Epithelial cell of esophagus (primary cell): ENCODE measurements around the gene TTC12.

Experiments
- DNase-seq: peaks from one replicate; pipeline ENCODE4 v3.0.0; 2010; ENCODE audit warnings: low read depth
- H3K4me3 ChIP-seq: 2 replicates; pipeline ENCODE4 v1.5.1; 2011; ENCODE audit warnings: mild to moderate bottlenecking, low read length, control low read depth
- CTCF ChIP-seq: IDR thresholded peaks from 2 replicates; pipeline ENCODE4 v1.5.1; 2011; ENCODE audit warnings: low read depth, mild to moderate bottlenecking, low read length, control low read depth, inconsistent platforms; ENCODE audit not compliant: insufficient read depth; ENCODE audit errors: missing control alignments

TTC12 gene

GRCh38 chr11:113378692-113379091, 64.3 kb downstream of the TTC12 start:
- TF ChIP-seq CTCF: no peak
- H3K4me3 ChIP-seq: no peak overlapping the region
- peak; percentile 24 for DNase-seq

GRCh38 chr11:113382121-113382520, 67.7 kb downstream of the TTC12 start:
- H3K4me3 ChIP-seq: no peak overlapping the region
- DNase-seq: no peak
- TF ChIP-seq CTCF: no peak

GRCh38 chr11:113384551-113384950, 70.2 kb downstream of the TTC12 start:
- peak; percentile 100 for DNase-seq
- no peak overlapping the region for H3K4me3 ChIP-seq

GRCh38 chr11:113385749-113386148, 71.4 kb downstream of the TTC12 start:
- H3K4me3 ChIP-seq: no peak overlapping the region
- TF ChIP-seq CTCF: no peak
- peak; percentile 22 for DNase-seq

More at GRCh38 chr11:113384551-113384950, 70.2 kb downstream of the TTC12 start:
- no peak for TF ChIP-seq CTCF

DNA sequence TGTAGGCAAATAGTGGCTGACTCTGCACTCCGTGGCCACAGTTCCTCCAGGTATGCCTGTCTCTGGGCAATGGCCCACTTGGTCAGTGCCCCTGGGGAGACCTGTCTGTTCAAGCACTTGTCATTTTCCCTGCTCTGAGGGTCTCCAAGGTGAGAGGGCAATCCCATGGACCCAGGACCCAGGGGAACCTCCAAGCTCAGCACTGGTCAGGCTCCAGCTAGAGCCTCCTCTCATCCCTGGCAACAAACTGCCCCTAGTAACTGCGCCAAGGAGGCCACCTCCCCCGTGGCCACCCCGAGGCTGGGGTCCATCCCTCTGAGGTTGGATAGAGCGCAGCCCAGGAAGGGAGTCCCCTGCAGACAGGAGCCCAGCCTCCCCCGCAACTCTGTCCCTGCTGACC, 72.5 kb downstream of the TTC12 start:
- no peak for TF ChIP-seq CTCF
- no peak for DNase-seq
- no peak overlapping the region for H3K4me3 ChIP-seq

DNA sequence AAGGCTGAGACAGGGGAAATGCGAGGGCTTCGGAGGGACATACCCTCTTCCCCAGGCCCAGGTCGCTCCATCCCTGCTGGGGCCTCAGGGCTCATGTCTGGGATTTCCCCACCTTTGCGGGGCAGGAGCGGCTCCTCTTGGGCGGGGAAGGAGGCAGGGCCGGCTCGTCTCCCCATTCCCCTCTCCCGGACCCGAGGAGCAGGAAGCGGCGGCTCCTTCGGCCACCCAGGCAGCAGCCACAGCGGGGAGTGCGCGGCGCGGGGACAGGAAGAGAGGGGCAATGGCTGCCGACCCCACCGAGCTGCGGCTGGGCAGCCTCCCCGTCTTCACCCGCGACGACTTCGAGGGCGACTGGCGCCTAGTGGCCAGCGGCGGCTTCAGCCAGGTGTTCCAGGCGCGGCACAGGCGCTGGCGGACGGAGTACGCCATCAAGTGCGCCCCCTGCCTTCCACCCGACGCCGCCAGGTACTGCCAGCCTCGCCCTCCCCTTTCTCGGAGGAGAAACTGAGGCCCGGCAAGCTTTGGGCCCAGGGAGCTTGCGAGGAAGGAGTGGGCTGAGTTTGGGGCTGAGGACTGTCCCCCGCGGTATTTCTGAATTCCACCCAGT, 73.3 kb downstream of the TTC12 start, which contains the start of gene ANKK1:
TSS of gene ANKK1 (plus strand) at position 175 of the 607 bp plus-strand sequence. CDS start at position 281, 106 bp downstream.
- peak; percentile 54 for DNase-seq
- peak within 1 kb of the TSS; percentile 36 for H3K4me3 ChIP-seq

More for the DNA sequence above, 73.3 kb downstream of the TTC12 start, which contains the start of gene ANKK1:
- peak; percentile 42 for TF ChIP-seq CTCF
